PC-9 (cell line): ENCODE results near the gene SCRN2.

Source experiments
- EZH2 ChIP-seq: fragments of 200-600 bp; sonication (generic); IDR thresholded peaks from 2 replicates; pipeline ENCODE4 v1.8.0; 2017; ENCODE audit warnings: antibody characterized with exemption, low read depth
- TF ChIP-seq, protein P1 (sequence below): fragments of 200-600 bp; sonication (generic); conservative IDR thresholded peaks from 2 replicates; pipeline ENCODE4 v1.6.1; 2017; ENCODE audit warnings: mixed run types, antibody characterized with exemption, mild to moderate bottlenecking, moderate library complexity

DNA sequence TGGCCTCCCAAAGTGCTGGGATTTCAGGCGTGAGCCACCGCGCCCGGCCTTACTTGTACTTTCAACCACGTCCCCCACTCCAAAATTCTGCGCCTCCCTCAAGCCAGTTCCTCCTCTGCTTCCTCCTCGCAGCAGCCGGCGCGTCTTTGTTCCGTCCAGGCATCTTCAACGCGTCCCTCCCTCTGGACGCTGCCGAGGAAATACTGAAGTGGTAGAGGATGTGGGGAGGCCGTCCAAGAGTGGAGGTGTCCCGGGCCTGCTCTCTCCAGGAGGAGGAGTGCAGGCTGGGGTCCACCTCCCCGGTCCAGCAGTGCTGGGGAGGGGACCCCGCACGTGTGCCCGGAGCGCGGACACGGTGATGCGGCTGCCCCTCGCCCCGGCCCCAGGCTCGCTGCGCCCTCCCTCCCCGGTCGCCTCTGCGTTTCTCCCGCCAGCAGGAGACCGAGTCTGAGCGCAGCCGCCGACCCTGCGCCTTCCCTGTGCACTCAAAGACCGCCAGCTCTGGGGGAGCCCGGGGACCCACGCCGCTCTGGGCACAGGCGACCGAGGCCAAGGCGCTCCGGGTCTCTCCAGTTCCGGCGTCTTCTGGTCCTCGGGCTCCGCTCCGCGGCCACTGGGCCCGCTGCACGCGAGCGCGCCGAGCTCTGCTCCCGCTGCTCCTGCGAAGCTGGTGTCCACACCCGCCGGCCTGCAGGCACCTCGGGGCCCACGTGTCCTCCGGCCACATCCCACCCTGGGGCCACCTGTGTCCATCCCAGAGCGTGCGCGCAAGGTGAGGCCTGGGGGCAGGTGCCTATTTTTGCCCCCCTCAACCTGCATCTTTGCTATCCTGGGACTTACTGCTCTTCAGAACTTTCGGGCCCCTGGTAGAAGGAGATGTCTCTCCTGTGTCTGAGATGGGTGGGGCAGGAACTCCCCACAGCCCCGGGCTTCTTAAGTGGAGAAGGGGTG is 51.2 kb downstream of the SCRN2 start:
- TF ChIP-seq, protein P1, sequence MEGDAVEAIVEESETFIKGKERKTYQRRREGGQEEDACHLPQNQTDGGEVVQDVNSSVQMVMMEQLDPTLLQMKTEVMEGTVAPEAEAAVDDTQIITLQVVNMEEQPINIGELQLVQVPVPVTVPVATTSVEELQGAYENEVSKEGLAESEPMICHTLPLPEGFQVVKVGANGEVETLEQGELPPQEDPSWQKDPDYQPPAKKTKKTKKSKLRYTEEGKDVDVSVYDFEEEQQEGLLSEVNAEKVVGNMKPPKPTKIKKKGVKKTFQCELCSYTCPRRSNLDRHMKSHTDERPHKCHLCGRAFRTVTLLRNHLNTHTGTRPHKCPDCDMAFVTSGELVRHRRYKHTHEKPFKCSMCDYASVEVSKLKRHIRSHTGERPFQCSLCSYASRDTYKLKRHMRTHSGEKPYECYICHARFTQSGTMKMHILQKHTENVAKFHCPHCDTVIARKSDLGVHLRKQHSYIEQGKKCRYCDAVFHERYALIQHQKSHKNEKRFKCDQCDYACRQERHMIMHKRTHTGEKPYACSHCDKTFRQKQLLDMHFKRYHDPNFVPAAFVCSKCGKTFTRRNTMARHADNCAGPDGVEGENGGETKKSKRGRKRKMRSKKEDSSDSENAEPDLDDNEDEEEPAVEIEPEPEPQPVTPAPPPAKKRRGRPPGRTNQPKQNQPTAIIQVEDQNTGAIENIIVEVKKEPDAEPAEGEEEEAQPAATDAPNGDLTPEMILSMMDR = peak; percentile 55
- peak; percentile 27; the same call in 1 of the 2 replicates for TF ChIP-seq EZH2
